Measurements from ENCODE around the gene GALNT12.

GRCh38 chr9:98881836-98882568, 74.5 kb downstream of the GALNT12 start:
- TF ChIP-seq CTCF (IDR thresholded peaks at IDR 0.05) = no peak
- no peak for TF ChIP-seq POLR2A (IDR thresholded peaks at IDR 0.05)

Data from breast epithelium (tissue), 3 donors.